Fibroblast of lung (primary cell): Measurements from ENCODE around the gene TMEM259. TPM values are rescaled to one million over a fixed set of nuclear protein-coding genes. Genes with fewer than 3 reads are reported as not detected.
A peak's percentile ranks its signal among the peaks of the same experiment; 100 is the strongest.

ENCODE experiments used
- DNase-seq, 2 donors: peaks; one replicate each; pipeline versions ENCODE4 v3.0.0 to v3.0.0-alpha.2; 2010; ENCODE audit warnings: low read depth in 2 of 2
- H2AFZ ChIP-seq: 2 replicates; pipeline ENCODE4 v1.5.1; 2012; ENCODE audit warnings: low read length, control low read depth, inconsistent platforms
- H3K27ac ChIP-seq: 2 replicates; pipeline ENCODE4 v1.5.1; 2011; ENCODE audit warnings: low read length, control low read depth; ENCODE audit not compliant: insufficient read depth
- H3K27me3 ChIP-seq: 2 replicates; pipeline ENCODE4 v1.5.1; 2011; ENCODE audit warnings: mild to moderate bottlenecking, low read length; ENCODE audit not compliant: control insufficient read depth, insufficient read depth
- H3K36me3 ChIP-seq: 2 replicates; pipeline ENCODE4 v1.5.1; 2011; ENCODE audit warnings: low read length; ENCODE audit not compliant: control insufficient read depth, insufficient read depth
- H3K4me1 ChIP-seq: 2 replicates; pipeline ENCODE4 v1.5.1; 2011; ENCODE audit warnings: low read length; ENCODE audit not compliant: control insufficient read depth, insufficient read depth; ENCODE audit errors: extremely low read depth
- H3K4me2 ChIP-seq: 2 replicates; pipeline ENCODE4 v1.5.1; 2011; ENCODE audit warnings: low read length, control low read depth; ENCODE audit not compliant: insufficient read depth; ENCODE audit errors: extremely low read depth
- H3K4me3 ChIP-seq, 4 experiments: fragments of 200-600 bp in 1 of 4; sonication (generic) in 1 of 4; replicated peaks in 1 of 4; 2 replicates each; pipeline ENCODE4 v1.5.1; 2011 to 2016; ENCODE audit warnings: low read length in 4 of 4, low read depth in 3 of 4, mild to moderate bottlenecking in 3 of 4, control low read depth in 2 of 4, inconsistent platforms in 1 of 4, mixed read lengths in 1 of 4; ENCODE audit not compliant: insufficient read depth in 1 of 4; ENCODE audit errors: control extremely low read depth in 1 of 4
- H3K79me2 ChIP-seq: 2 replicates; pipeline ENCODE4 v1.5.1; 2012; ENCODE audit warnings: mild to moderate bottlenecking, low read length, inconsistent platforms; ENCODE audit not compliant: control insufficient read depth, insufficient read depth
- H3K9ac ChIP-seq: 2 replicates; pipeline ENCODE4 v1.5.1; 2011; ENCODE audit warnings: mild to moderate bottlenecking, low read length, control low read depth; ENCODE audit not compliant: insufficient read depth
- H3K9me3 ChIP-seq: 2 replicates; pipeline ENCODE4 v1.5.1; 2012; ENCODE audit warnings: low read depth, low read length; ENCODE audit not compliant: control insufficient read depth, insufficient read depth
- H4K20me1 ChIP-seq: 2 replicates; pipeline ENCODE4 v1.5.1; 2011; ENCODE audit warnings: low read length; ENCODE audit not compliant: control insufficient read depth, insufficient read depth; ENCODE audit errors: extremely low read depth
- CTCF ChIP-seq, 2 donors: IDR thresholded peaks in 1 of 2; conservative IDR thresholded peaks in 1 of 2; 1 replicate in 1 of 2; 2 replicates in 1 of 2; pipeline ENCODE4 v1.5.1; 2011 to 2012; ENCODE audit warnings: low read length in 2 of 2, control low read depth in 1 of 2, inconsistent platforms in 1 of 2, low read depth in 1 of 2, mild to moderate bottlenecking in 1 of 2
- EZH2 ChIP-seq: IDR thresholded peaks from 2 replicates; pipeline ENCODE4 v1.5.1; 2012; ENCODE audit warnings: low read length, control low read depth, mild to moderate bottlenecking; ENCODE audit errors: missing control alignments
- polyA plus RNA-seq, 2 donors: library from polyadenylated mRNA; depleted of rRNA in 1 of 2; stranded (reverse) in 1 of 2; unstranded in 1 of 2; fragments of >200 nt; gene quantifications; 2 replicates each; pipeline ENCODE4 v1.2.1, GENCODE V29; 2011 to 2012; ENCODE audit warnings: missing spikeins in 1 of 2
- total RNA-seq: library from RNA; depleted of rRNA; stranded (reverse); fragments of >200 nt; gene quantifications from 2 replicates; pipeline ENCODE4 v1.2.1, GENCODE V29; 2014

Gene TMEM259
- total and polyA plus RNA-seq, 2 donors (not counting 1 experiment from before 2014, with no cell fraction given): 57.8 to 67.1 TPM

GRCh38 chr19:1066748-1067340, 45.9 kb upstream of the TMEM259 start, which contains the start of gene ARHGAP45:
ARHGAP45 (plus strand) TSS chr19:1067167; CDS start chr19:1067406, 239 bp downstream.
- Histone ChIP-seq H3K27me3 (peaks cover 18% of the 10 kb centered on the region), H2AFZ (no peak within 1 kb of the TSS), H4K20me1 (no peaks in the 10 kb centered on the region), H3K9me3 (no peaks in the 10 kb centered on the region), H3K4me1 (no peaks in the 10 kb centered on the region), H3K27ac (no peak within 1 kb of the TSS), H3K4me3 (peak within 1 kb of the TSS in 1 of 4 experiments; percentile 40), H3K79me2 (no peaks in the 10 kb centered on the region), H3K9ac (no peak within 1 kb of the TSS), H3K36me3 (no peaks in the 10 kb centered on the region), H3K4me2 (peak within 1 kb of the TSS; percentile 35)
- TF ChIP-seq CTCF (conservative IDR thresholded peaks at IDR 0.05 in 1 of 2, IDR thresholded peaks at IDR 0.05 in 1 of 2; ENCODE audit: low read depth in 1 of 2, low read length in 2 of 2) (no peak), EZH2 (peak; percentile 31)
- DNase-seq: no peak

- Histone ChIP-seq H3K9me3 (no peaks in the 10 kb centered on the region), H3K36me3 (no peaks in the 10 kb centered on the region), H3K27ac (no peak overlapping the region), H3K79me2 (no peaks in the 10 kb centered on the region), H3K4me2 (peak overlapping the region; percentile 35), H3K4me3 (no peak overlapping the region), H3K27me3 (peaks cover 18% of the 10 kb centered on the region), H3K9ac (no peak overlapping the region), H3K4me1 (no peaks in the 10 kb centered on the region), H4K20me1 (no peaks in the 10 kb centered on the region), H2AFZ (no peak overlapping the region)
- no peak for DNase-seq
- TF ChIP-seq EZH2 (no peak), CTCF (conservative IDR thresholded peaks at IDR 0.05 in 1 of 2, IDR thresholded peaks at IDR 0.05 in 1 of 2; ENCODE audit: low read depth in 1 of 2, low read length in 2 of 2) (no peak)
These were observed 45.4 kb upstream of the TMEM259 start for GRCh38 chr19:1066251-1066747.

GRCh38 chr19:1065606-1066109, 44.7 kb upstream of the TMEM259 start:
- Histone ChIP-seq H3K4me1 (no peaks in the 10 kb centered on the region), H3K27ac (no peak overlapping the region), H3K36me3 (no peaks in the 10 kb centered on the region), H3K9ac (no peak overlapping the region), H3K9me3 (no peaks in the 10 kb centered on the region), H4K20me1 (no peaks in the 10 kb centered on the region), H3K27me3 (peaks cover 15% of the 10 kb centered on the region), H3K79me2 (no peaks in the 10 kb centered on the region), H3K4me2 (no peak overlapping the region), H3K4me3 (no peak overlapping the region), H2AFZ (no peak overlapping the region)
- TF ChIP-seq EZH2 (no peak), CTCF (conservative IDR thresholded peaks at IDR 0.05 in 1 of 2, IDR thresholded peaks at IDR 0.05 in 1 of 2; ENCODE audit: low read depth in 1 of 2, low read length in 2 of 2) (no peak)
- DNase-seq: no peak
